ENCODE measurements around the gene LHX4. TPM values are rescaled to one million over a fixed set of nuclear protein-coding genes. Genes with fewer than 3 reads are reported as not detected.

The LHX4 gene
- total and polyA plus RNA-seq, 2 of the 8 experiments (the other 6 are each of a cell fraction or from before 2014, with no cell fraction given), result 0.85 to 4.9 TPM

DNA sequence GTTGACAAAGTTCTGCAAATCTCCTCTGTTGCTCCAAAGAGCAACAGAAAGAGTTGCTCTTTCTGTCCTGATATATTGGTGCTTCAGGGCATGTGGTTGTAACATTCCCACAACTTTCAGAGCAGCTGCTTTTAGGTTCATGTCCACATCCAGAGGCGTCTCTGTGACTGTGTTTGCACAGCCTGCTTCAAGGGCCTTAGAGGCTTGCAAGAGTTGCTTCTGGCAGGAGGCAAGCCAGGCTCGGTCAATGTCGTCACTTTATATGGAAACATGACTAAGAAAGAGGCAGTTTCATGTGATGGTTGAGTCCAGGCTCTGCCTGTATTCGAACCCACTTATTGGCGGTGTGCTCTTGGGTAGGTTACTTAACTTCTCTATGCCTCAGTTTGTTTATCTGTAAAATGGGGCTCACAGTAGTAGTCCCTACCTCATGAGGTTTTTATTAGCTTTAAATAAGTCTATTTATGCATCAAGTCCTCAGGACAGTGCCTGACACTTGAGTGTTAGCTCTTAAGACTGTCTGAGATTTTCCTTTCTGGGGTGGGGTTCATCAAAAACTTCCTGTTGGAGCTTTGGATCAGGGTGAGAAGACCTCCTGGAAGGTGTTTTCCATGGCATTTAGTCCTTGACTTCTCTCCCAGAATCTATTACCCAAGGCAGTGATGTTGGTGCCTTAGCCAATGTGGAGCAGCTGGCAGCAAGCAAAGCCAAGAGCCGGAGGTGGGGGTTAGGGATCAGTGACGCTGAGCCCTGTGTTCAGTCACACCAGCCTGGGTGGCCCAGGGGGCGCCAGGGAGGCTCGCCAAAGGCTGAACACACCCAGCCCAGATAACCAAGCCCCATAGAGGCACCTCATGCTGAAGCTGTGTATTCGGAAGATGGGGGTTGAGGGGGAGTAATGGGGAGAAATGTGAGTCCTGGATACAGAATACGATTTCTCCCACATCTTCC, 18.9 kb downstream of the LHX4 start (continued):
- peak; percentile 52; the same call in 1 of the 2 replicates for TF ChIP-seq KDM1A (IDR thresholded peaks at IDR 0.05; ENCODE audit: borderline replicate concordance, low read length)
- TF ChIP-seq SIX5 (IDR thresholded peaks at IDR 0.05; ENCODE audit: low read depth, low read length), result no peak
- no peak for TF ChIP-seq HDAC2 (IDR thresholded peaks at IDR 0.05; ENCODE audit: borderline replicate concordance in 1 of 2, low read depth in 2 of 2, low read length in 2 of 2)
- TF ChIP-seq, protein P1, sequence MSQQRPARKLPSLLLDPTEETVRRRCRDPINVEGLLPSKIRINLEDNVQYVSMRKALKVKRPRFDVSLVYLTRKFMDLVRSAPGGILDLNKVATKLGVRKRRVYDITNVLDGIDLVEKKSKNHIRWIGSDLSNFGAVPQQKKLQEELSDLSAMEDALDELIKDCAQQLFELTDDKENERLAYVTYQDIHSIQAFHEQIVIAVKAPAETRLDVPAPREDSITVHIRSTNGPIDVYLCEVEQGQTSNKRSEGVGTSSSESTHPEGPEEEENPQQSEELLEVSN (IDR thresholded peaks at IDR 0.05), result no peak
- TF ChIP-seq HDAC6 (IDR thresholded peaks at IDR 0.05; ENCODE audit: low read depth, low read length), result no peak
- no peak for TF ChIP-seq CTBP2 (IDR thresholded peaks at IDR 0.05; ENCODE audit: borderline replicate concordance, insufficient read depth, insufficient read length, low read length)
- TF ChIP-seq SP2 (IDR thresholded peaks at IDR 0.05; ENCODE audit: low read length), result no peak
- no peak for TF ChIP-seq TEAD4 (IDR thresholded peaks at IDR 0.05; ENCODE audit: low read depth, low read length)
- TF ChIP-seq EP300 (IDR thresholded peaks at IDR 0.05; ENCODE audit: borderline replicate concordance in 1 of 2, low read depth in 2 of 2, low read length in 2 of 2), result no peak
- TF ChIP-seq SRF (IDR thresholded peaks at IDR 0.05; ENCODE audit: low read depth, low read length), result no peak
- TF ChIP-seq JUND (IDR thresholded peaks at IDR 0.05; ENCODE audit: low read length), result no peak
- TF ChIP-seq JUN (IDR thresholded peaks at IDR 0.05; ENCODE audit: low read depth, low read length), result no peak
- no peak for TF ChIP-seq SIRT6 (IDR thresholded peaks at IDR 0.05; ENCODE audit: low read length)
- no peak for TF ChIP-seq NANOG (IDR thresholded peaks at IDR 0.05; ENCODE audit: insufficient read depth, low read depth, low read length, poor library complexity, severe bottlenecking)
- no peak for TF ChIP-seq EZH2 (IDR thresholded peaks at IDR 0.05; ENCODE audit: low read depth, low read length, severe bottlenecking)

All from H1 (cell line).